H1 (cell line): ENCODE measurements around the gene CXADR. TPM values are rescaled to one million over a fixed set of nuclear protein-coding genes. Genes with fewer than 3 reads are reported as not detected.
A peak's percentile ranks its signal among the peaks of the same experiment; 100 is the strongest.

Experiments used
- CTCF ChIA-PET: fragments of 300-600 bp; sonication (Branson Sonifier 250); formaldehyde crosslinking; loops from one replicate; lab custom pipeline; 2021; ENCODE audit not compliant: partially characterized antibody; lab: Charles Lee
- POLR2A ChIA-PET: fragments of 300-600 bp; sonication (Branson Sonifier 250); formaldehyde crosslinking; loops from one replicate; lab custom pipeline; 2021; ENCODE audit warnings: inconsistent platforms; ENCODE audit not compliant: partially characterized antibody; lab: Charles Lee
- DNase-seq, 2 experiments: peaks; one replicate each; pipeline versions ENCODE4 v3.0.0 to v3.0.0-alpha.2; 2010 to 2022; ENCODE audit warnings: low spot score in 2 of 2, low read depth in 1 of 2, mixed read lengths in 1 of 2
- FAIRE-seq: peaks from 2 replicates; lab custom pipeline; 2011; peaks lifted over from hg19 to GRCh38; lab: Jason Lieb, UNC
- H2AFZ ChIP-seq: 2 replicates; pipeline ENCODE4 v1.8.1; 2012; ENCODE audit warnings: low read length, inconsistent platforms
- H2AK5ac ChIP-seq: 2 replicates; pipeline ENCODE4 v1.6.1; 2013; ENCODE audit warnings: low read depth, low read length
- H2BK120ac ChIP-seq: replicated peaks from 2 replicates; pipeline ENCODE3; 2013; ENCODE audit warnings: low read depth, low read length, inconsistent platforms
- H2BK12ac ChIP-seq: 2 replicates; pipeline ENCODE4 v1.6.1; 2013; ENCODE audit warnings: low read depth, low read length
- H2BK15ac ChIP-seq: 2 replicates; pipeline ENCODE4 v1.6.1; 2013; ENCODE audit warnings: low read length
- H2BK20ac ChIP-seq: 2 replicates; pipeline ENCODE4 v1.6.1; 2013; ENCODE audit warnings: low read length
- H2BK5ac ChIP-seq: 2 replicates; pipeline ENCODE4 v1.6.1; 2013; ENCODE audit warnings: low read depth, low read length
- H3K14ac ChIP-seq: 2 replicates; pipeline ENCODE4 v1.6.1; 2013; ENCODE audit warnings: inconsistent platforms; ENCODE audit not compliant: insufficient read length
- H3K18ac ChIP-seq: 2 replicates; pipeline ENCODE4 v1.6.1; 2013; ENCODE audit warnings: low read length; ENCODE audit errors: extremely low read depth
- H3K23ac ChIP-seq: 2 replicates; pipeline ENCODE4 v1.6.1; 2013; ENCODE audit warnings: inconsistent platforms; ENCODE audit not compliant: insufficient read length
- H3K23me2 ChIP-seq: 2 replicates; pipeline ENCODE4 v1.6.1; 2013; ENCODE audit warnings: low read depth, low read length
- H3K27ac ChIP-seq: 2 replicates; pipeline ENCODE4 v1.6.1; 2011; ENCODE audit warnings: low read depth, low read length, inconsistent platforms
- H3K27me3 ChIP-seq, 4 experiments: replicated peaks in 1 of 4; 1 replicate in 1 of 4; 2 replicates in 3 of 4; pipeline versions ENCODE4 v1.6.1 to v1.8.1; 2011 to 2013; ENCODE audit warnings: low read length in 3 of 4, mild to moderate bottlenecking in 3 of 4, inconsistent platforms in 2 of 4, mixed read lengths in 2 of 4, moderate library complexity in 1 of 4; ENCODE audit not compliant: control insufficient read depth in 3 of 4, insufficient read depth in 3 of 4; ENCODE audit errors: extremely low read depth in 1 of 4
- H3K36me3 ChIP-seq, 4 experiments: 2 replicates each; pipeline versions ENCODE4 v1.6.1 to v1.8.1; 2011 to 2013; ENCODE audit warnings: mild to moderate bottlenecking in 4 of 4, low read length in 3 of 4, moderate library complexity in 2 of 4, control low read depth in 1 of 4, inconsistent platforms in 1 of 4; ENCODE audit not compliant: insufficient read depth in 4 of 4, control insufficient read depth in 2 of 4
- H3K4ac ChIP-seq: replicated peaks from 2 replicates; pipeline ENCODE3; 2013; ENCODE audit warnings: low read length, low read depth, mixed read lengths, inconsistent platforms; ENCODE audit not compliant: insufficient read length
- H3K4me1 ChIP-seq, 4 experiments: replicated peaks in 1 of 4; 1 replicate in 1 of 4; 2 replicates in 3 of 4; pipeline versions ENCODE4 v1.6.1 to v1.8.1; 2011 to 2013; ENCODE audit warnings: low read length in 3 of 4, inconsistent platforms in 2 of 4, mixed read lengths in 1 of 4; ENCODE audit not compliant: insufficient read depth in 4 of 4, control insufficient read depth in 3 of 4
- H3K4me2 ChIP-seq, 2 experiments: 2 replicates each; pipeline versions ENCODE4 v1.6.1 to v1.8.1; 2011 to 2013; ENCODE audit warnings: low read depth in 2 of 2, low read length in 2 of 2, control low read depth in 1 of 2, inconsistent platforms in 1 of 2, mild to moderate bottlenecking in 1 of 2; ENCODE audit not compliant: insufficient read depth in 1 of 2
- H3K4me3 ChIP-seq, 4 experiments: fragments of 200-600, 300-600 bp in 1 of 4; sonication (generic), shearing (Covaris generic), sonication (Bioruptor Twin) in 1 of 4; 2 replicates each; pipeline versions ENCODE4 v1.5.1 to v1.8.1; 2011 to 2016; ENCODE audit warnings: low read length in 4 of 4, low read depth in 3 of 4, control low read depth in 2 of 4, inconsistent platforms in 2 of 4, mild to moderate bottlenecking in 2 of 4, mixed read lengths in 1 of 4, moderate library complexity in 1 of 4; ENCODE audit not compliant: insufficient read depth in 2 of 4; ENCODE audit errors: extremely low read depth in 1 of 4
- H3K56ac ChIP-seq: replicated peaks from 2 replicates; pipeline ENCODE3; 2013; ENCODE audit warnings: low read depth, mild to moderate bottlenecking, mixed read lengths, low read length, inconsistent platforms; ENCODE audit not compliant: insufficient read length
- H3K79me1 ChIP-seq: 2 replicates; pipeline ENCODE4 v1.6.1; 2013; ENCODE audit warnings: low read depth, low read length, control low read depth
- H3K79me2 ChIP-seq, 2 experiments: 2 replicates each; pipeline versions ENCODE4 v1.6.1 to v1.8.1; 2012 to 2013; ENCODE audit warnings: low read length in 2 of 2, mild to moderate bottlenecking in 2 of 2, inconsistent platforms in 1 of 2; ENCODE audit not compliant: insufficient read depth in 2 of 2, control insufficient read depth in 1 of 2
- H3K9ac ChIP-seq, 4 experiments: replicated peaks in 1 of 4; 1 replicate in 1 of 4; 2 replicates in 3 of 4; pipeline versions ENCODE4 v1.6.1 to v1.8.1; 2011 to 2013; ENCODE audit warnings: low read depth in 3 of 4, low read length in 3 of 4, control low read depth in 2 of 4, mild to moderate bottlenecking in 2 of 4, moderate library complexity in 2 of 4, inconsistent platforms in 1 of 4; ENCODE audit errors: extremely low read depth in 1 of 4
- H3K9me3 ChIP-seq, 2 experiments: 2 replicates each; pipeline versions ENCODE4 v1.6.1 to v1.8.1; 2012 to 2013; ENCODE audit warnings: mild to moderate bottlenecking in 2 of 2, moderate library complexity in 2 of 2, control low read depth in 1 of 2, inconsistent platforms in 1 of 2, low read depth in 1 of 2, low read length in 1 of 2, mixed read lengths in 1 of 2; ENCODE audit not compliant: insufficient read depth in 2 of 2
- H4K20me1 ChIP-seq, 2 experiments: replicated peaks in 1 of 2; 2 replicates each; pipeline versions ENCODE3 to v1.8.1; 2011 to 2013; ENCODE audit warnings: inconsistent platforms in 2 of 2, low read length in 2 of 2, mild to moderate bottlenecking in 1 of 2; ENCODE audit not compliant: insufficient read depth in 2 of 2, control insufficient read depth in 1 of 2
- H4K5ac ChIP-seq: 2 replicates; pipeline ENCODE4 v1.6.1; 2013; ENCODE audit warnings: low read length, low read depth, mixed read lengths, inconsistent platforms; ENCODE audit not compliant: insufficient read length
- H4K8ac ChIP-seq: 2 replicates; pipeline ENCODE4 v1.8.0; 2013; ENCODE audit warnings: mild to moderate bottlenecking, moderate library complexity, low read length, inconsistent platforms; ENCODE audit not compliant: insufficient read depth; ENCODE audit errors: extremely low read depth
- H4K91ac ChIP-seq: replicated peaks from 2 replicates; pipeline ENCODE3; 2013; ENCODE audit warnings: low read length, mixed read lengths, inconsistent platforms; ENCODE audit not compliant: insufficient read length
- CBX5 ChIP-seq: fragments of 300-800, 300-1000 bp; sonication (generic); IDR thresholded peaks from 2 replicates; pipeline ENCODE4 v1.7.1; 2016; ENCODE audit warnings: antibody characterized with exemption, low read length, low read depth
- CTBP2 ChIP-seq: IDR thresholded peaks from 2 replicates; pipeline ENCODE4 v1.7.0; 2011; ENCODE audit warnings: borderline replicate concordance, mild to moderate bottlenecking, moderate library complexity, mixed read lengths, low read length; ENCODE audit not compliant: insufficient read depth, insufficient read length
- EGR1 ChIP-seq: IDR thresholded peaks from 2 replicates; pipeline ENCODE4 v1.6.1; 2011; ENCODE audit warnings: low read depth, low read length, borderline replicate concordance
- HDAC2 ChIP-seq, 2 experiments: fragments of 300-600 bp in 1 of 2; sonication (generic) in 1 of 2; IDR thresholded peaks; 2 replicates each; pipeline ENCODE4 v1.6.1; 2011 to 2012; ENCODE audit warnings: low read depth in 2 of 2, low read length in 2 of 2, mild to moderate bottlenecking in 2 of 2, moderate library complexity in 2 of 2, borderline replicate concordance in 1 of 2, inconsistent platforms in 1 of 2
- KDM4A ChIP-seq: IDR thresholded peaks from one replicate; pipeline ENCODE4 v1.7.1; 2012; ENCODE audit warnings: low read depth, mild to moderate bottlenecking, moderate library complexity, low read length, inconsistent platforms; ENCODE audit not compliant: severe bottlenecking
- NRF1 ChIP-seq: IDR thresholded peaks from 2 replicates; pipeline ENCODE4 v1.6.1; 2011; ENCODE audit warnings: mild to moderate bottlenecking, low read depth, low read length, improper control_type of control experiment
- PHF8 ChIP-seq: fragments of 200-600 bp; sonication (generic); conservative IDR thresholded peaks from 2 replicates; pipeline ENCODE4 v1.7.1; 2012; ENCODE audit warnings: low read depth, mild to moderate bottlenecking, inconsistent platforms, low read length, moderate library complexity
- SIN3A ChIP-seq, 2 experiments: IDR thresholded peaks in 1 of 2; conservative IDR thresholded peaks in 1 of 2; 2 replicates each; pipeline ENCODE4 v1.6.1; 2011 to 2012; ENCODE audit warnings: low read length in 2 of 2, improper control_type of control experiment in 1 of 2, low read depth in 1 of 2, mild to moderate bottlenecking in 1 of 2
- SP2 ChIP-seq: IDR thresholded peaks from 2 replicates; pipeline ENCODE4 v1.6.1; 2012; ENCODE audit warnings: mild to moderate bottlenecking, low read length, inconsistent platforms
- SP4 ChIP-seq: IDR thresholded peaks from 2 replicates; pipeline ENCODE4 v1.6.1; 2012; ENCODE audit warnings: low read length, inconsistent platforms
- TAF1 ChIP-seq: IDR thresholded peaks from 2 replicates; pipeline ENCODE4 v1.6.1; 2011; ENCODE audit warnings: mild to moderate bottlenecking, low read depth, low read length
- YY1 ChIP-seq: IDR thresholded peaks from 2 replicates; pipeline ENCODE4 v1.6.1; 2011; ENCODE audit warnings: low read depth, mild to moderate bottlenecking, low read length
- WGBS, 2 experiments: shearing (Covaris generic) in 1 of 2; methylation state at CpG; one replicate each; pipeline versions ENCODE4 v1.1.6 to v1.1.7; 2013 to 2015; ENCODE audit warnings: low lambda C conversion rate in 2 of 2, mixed read lengths in 2 of 2, inconsistent platforms in 1 of 2, low coverage in 1 of 2, missing lambda C conversion rate in 1 of 2; ENCODE audit not compliant: insufficient replicate concordance in 2 of 2, insufficient coverage in 1 of 2, insufficient read length in 1 of 2; ENCODE audit errors: extremely low coverage in 1 of 2, missing lambda C conversion rate in 1 of 2; 5-methylcytosine and 5-hydroxymethylcytosine counted together
- polyA plus RNA-seq, 7 experiments: library from polyadenylated mRNA; depleted of rRNA in 3 of 7; stranded (reverse) in 5 of 7; unstranded in 2 of 7; fragments of >200 nt in 5 of 7; fragments of 200-250 nt in 2 of 7; gene quantifications; 1 replicate in 5 of 7; 2 replicates in 1 of 7; 4 replicates in 1 of 7; pipeline versions ENCODE4 v1.2.1 to v1.2.3, GENCODE V29; 2011 to 2013; ENCODE audit warnings: missing spikeins in 2 of 7, mixed read lengths in 2 of 7
- total RNA-seq: library from RNA; stranded (reverse); fragmentation: NEBNext Ultra II Directional; extraction: Animal tissue kit (Norgen Biotek cat#: 25700); gene quantifications from 2 replicates; pipeline ENCODE4 v1.2.1, GENCODE V29; 2021

The CXADR gene
- total and polyA plus RNA-seq, 2 of the 8 experiments (the other 6 are each of a cell fraction or from before 2014, with no cell fraction given) = 45.6 to 145 TPM

GRCh38 chr21:17612023-17612564 lies 99.3 kb downstream of the CXADR start:
- DNase-seq = peak in 1 of 2 experiments; percentile 64
- Histone ChIP-seq H3K23me2 (peaks cover 7% of the 10 kb centered on the region; the same call in 1 of the 2 replicates), H3K79me2 (peaks cover 10 to 51% of the 10 kb centered on the region in 2 experiments), H3K4me3 (peak overlapping the region; percentile 70 to 86 (median 76)), H4K91ac (no peak overlapping the region), H3K4me1 (peaks cover 0 to 8% (median 1%) of the 10 kb centered on the region in 4 experiments; a peak in 1 of 7 replicates), H3K18ac (peak overlapping the region; percentile 80; the same call in 1 of the 2 replicates), H2BK120ac (no peak overlapping the region), H2AK5ac (no peak overlapping the region), H3K9ac (peak overlapping the region; percentile 70 to 89 (median 78)), H3K79me1 (no peaks in the 10 kb centered on the region), H3K27me3 (peaks cover 0 to 8% (median 5%) of the 10 kb centered on the region in 4 experiments; a peak in 3 of 7 replicates), H3K23ac (no peak overlapping the region), H2BK5ac (no peak overlapping the region), H4K20me1 (peaks cover 3 to 4% of the 10 kb centered on the region in 2 experiments), H3K27ac (no peak overlapping the region; the same call in 1 of the 2 replicates), H4K5ac (no peak overlapping the region), H2AFZ (no peak overlapping the region; the same call in 1 of the 2 replicates), H4K8ac (peak overlapping the region; percentile 97), H3K9me3 (no peaks in the 10 kb centered on the region), H2BK20ac (no peak overlapping the region), H3K4ac (no peak overlapping the region), H3K36me3 (peaks cover 2 to 18% (median 10%) of the 10 kb centered on the region in 4 experiments; a peak in 5 of 8 replicates), H2BK15ac (no peak overlapping the region), H3K14ac (no peak overlapping the region), H3K56ac (no peak overlapping the region), H3K4me2 (peak overlapping the region; percentile 73 to 78), H2BK12ac (no peak overlapping the region; the same call in 1 of the 2 replicates)
- 2% methylated on average over 29 of the region's 50 CpGs; no CpG with 5 or more reads in 1 of the 2 experiments for WGBS, 2 experiments
- CTCF ChIA-PET = interaction anchor here (0.6 to 1.0 kb wide), 2 partner anchors 33 to 312 kb away, joined by 3 read pairs; no protein-coding TSS in a partner anchor
- FAIRE-seq = no peak
- POLR2A ChIA-PET = interaction anchor here (1.3 to 1.4 kb wide), 3 partner anchors 10 to 100 kb away, joined by 3 to 4 read pairs (median 4); partner anchors contain the start of gene CXADR
- TF ChIP-seq YY1 = no peak
- TF ChIP-seq HDAC2 (IDR thresholded peaks at IDR 0.05; ENCODE audit: borderline replicate concordance in 1 of 2, low read depth in 2 of 2, low read length in 2 of 2) = peak in 1 of 2 experiments; percentile 7; a peak in 1 of 4 replicates
- TF ChIP-seq SP4 = no peak
- 0 out of 2 replicates have a peak, but pooled peaks have one; percentile 5 for TF ChIP-seq PHF8
- no peak for TF ChIP-seq EGR1
- no peak for TF ChIP-seq CTBP2
- no peak for TF ChIP-seq NRF1
- TF ChIP-seq SIN3A (conservative IDR thresholded peaks at IDR 0.05 in 1 of 2, IDR thresholded peaks at IDR 0.05 in 1 of 2; ENCODE audit: low read depth in 1 of 2, low read length in 2 of 2) = 0 out of 4 replicates have a peak, but pooled peaks of 1 of the 2 experiments have one; percentile 11
- no peak for TF ChIP-seq TAF1
- no peak for TF ChIP-seq CBX5
- peak; percentile 55 for TF ChIP-seq KDM4A
- no peak for TF ChIP-seq SP2
